SK-N-SH (cell line): ENCODE measurements around the gene GINS3. TPM values are rescaled to one million over a fixed set of nuclear protein-coding genes. Genes with fewer than 3 reads are reported as not detected.
A peak's percentile ranks its signal among the peaks of the same experiment; 100 is the strongest.

Source experiments
- CTCF ChIA-PET: fragments of 300-600, 350-600 bp; formaldehyde crosslinking; extraction: SDS; loops from one replicate; lab custom pipeline; 2021; lab: Yijun Ruan, JAX
- POLR2A ChIA-PET: fragments of 350-600 bp; sonication (Branson Sonifier 250); formaldehyde crosslinking; extraction: SDS; loops from one replicate; lab custom pipeline; 2020; ENCODE audit warnings: antibody characterized with exemption, inconsistent platforms; lab: Yijun Ruan, JAX
- DNase-seq: peaks from one replicate; pipeline ENCODE4 v3.0.0; 2012
- H2AFZ ChIP-seq: fragments of 200-600 bp; sonication (generic); 2 replicates; pipeline ENCODE4 v1.8.1; 2016; ENCODE audit warnings: antibody characterized with exemption, mild to moderate bottlenecking, low read depth
- H3F3A ChIP-seq: fragments of 200-600 bp; sonication (generic); replicated peaks from 2 replicates; pipeline ENCODE3; 2016; ENCODE audit warnings: antibody characterized with exemption, mild to moderate bottlenecking; ENCODE audit not compliant: insufficient read depth
- H3K27ac ChIP-seq, 2 experiments: fragments of 200-500 bp in 1 of 2; fragments of 200-600 bp in 1 of 2; sonication (Bioruptor generic) in 1 of 2; sonication (generic), shearing (Covaris generic) in 1 of 2; 2 replicates each; pipeline versions ENCODE4 v1.5.1 to v1.6.1; 2014 to 2016; ENCODE audit warnings: low read depth in 2 of 2, inconsistent platforms in 1 of 2, low read length in 1 of 2, mild to moderate bottlenecking in 1 of 2, mixed read lengths in 1 of 2
- H3K27me3 ChIP-seq: fragments of 200-600 bp; sonication (generic), shearing (Covaris generic); 2 replicates; pipeline ENCODE4 v1.6.1; 2016; ENCODE audit warnings: mixed run types; ENCODE audit not compliant: insufficient read depth
- H3K36me3 ChIP-seq, 2 experiments: fragments of 200-500 bp in 1 of 2; fragments of 200-600 bp in 1 of 2; sonication (Bioruptor generic) in 1 of 2; sonication (generic) in 1 of 2; replicated peaks in 1 of 2; 2 replicates each; pipeline versions ENCODE3 to v1.5.1; 2014 to 2016; ENCODE audit warnings: low read length in 1 of 2, mild to moderate bottlenecking in 1 of 2; ENCODE audit not compliant: insufficient read depth in 2 of 2, control insufficient read depth in 1 of 2
- H3K4me1 ChIP-seq, 2 experiments: fragments of 200-500 bp in 1 of 2; fragments of 200-600 bp in 1 of 2; sonication (Bioruptor generic) in 1 of 2; sonication (generic), shearing (Covaris generic) in 1 of 2; 2 replicates each; pipeline versions ENCODE4 v1.5.1 to v1.6.1; 2014 to 2016; ENCODE audit warnings: low read depth in 1 of 2, low read length in 1 of 2, mixed run types in 1 of 2; ENCODE audit not compliant: insufficient read depth in 2 of 2, control insufficient read depth in 1 of 2
- H3K4me2 ChIP-seq: fragments of 200-600 bp; sonication (generic), shearing (Covaris generic); 2 replicates; pipeline ENCODE4 v1.6.1; 2017; ENCODE audit warnings: mixed run types
- H3K4me3 ChIP-seq, 2 experiments: fragments of 200-500 bp in 1 of 2; fragments of 200-600 bp in 1 of 2; sonication (Bioruptor generic) in 1 of 2; sonication (generic), shearing (Covaris generic) in 1 of 2; 2 replicates each; pipeline versions ENCODE4 v1.5.1 to v1.8.1; 2014 to 2016; ENCODE audit warnings: low read depth in 2 of 2, inconsistent platforms in 1 of 2, low read length in 1 of 2, mild to moderate bottlenecking in 1 of 2, mixed read lengths in 1 of 2, moderate library complexity in 1 of 2
- H3K79me2 ChIP-seq: fragments of 200-600 bp; sonication (generic); 2 replicates; pipeline ENCODE4 v1.8.1; 2017; ENCODE audit warnings: mild to moderate bottlenecking; ENCODE audit not compliant: insufficient read depth
- H3K9ac ChIP-seq: fragments of 200-600 bp; sonication (generic); 2 replicates; pipeline ENCODE4 v1.6.1; 2017; ENCODE audit warnings: mixed run types
- H3K9me2 ChIP-seq: fragments of 200-600 bp; sonication (generic); 2 replicates; pipeline ENCODE4 v1.6.1; 2017; ENCODE audit warnings: mixed run types
- H3K9me3 ChIP-seq: fragments of 200-600 bp; sonication (generic); 2 replicates; pipeline ENCODE4 v1.6.1; 2017; ENCODE audit warnings: mixed run types, mild to moderate bottlenecking, moderate library complexity
- H4K20me1 ChIP-seq: fragments of 200-600 bp; sonication (generic); 2 replicates; pipeline ENCODE4 v1.6.1; 2017; ENCODE audit warnings: mild to moderate bottlenecking, mixed run types; ENCODE audit not compliant: insufficient read depth
- ELF1 ChIP-seq: IDR thresholded peaks from 2 replicates; pipeline ENCODE4 v1.4.0; 2012
- EZH2phosphoT487 ChIP-seq: fragments of 200-600 bp; sonication (generic); IDR thresholded peaks from 2 replicates; pipeline ENCODE4 v1.6.1; 2017; ENCODE audit warnings: low read depth, mixed run types, mild to moderate bottlenecking, antibody characterized with exemption, moderate library complexity, borderline replicate concordance
- PBX3 ChIP-seq: IDR thresholded peaks from 2 replicates; pipeline ENCODE4; 2012
- POLR2AphosphoS5 ChIP-seq: IDR thresholded peaks from 2 replicates; pipeline ENCODE4 v1.6.1; 2012; ENCODE audit warnings: low read depth, low read length
- SMC3 ChIP-seq: IDR thresholded peaks from 2 replicates; pipeline ENCODE4 v1.6.1; 2012; ENCODE audit warnings: low read depth, low read length, improper control_type of control experiment
- TCF12 ChIP-seq: IDR thresholded peaks from 2 replicates; pipeline ENCODE4 v1.4.0; 2012
- WGBS: methylation state at CpG from one replicate; pipeline ENCODE4 v1.1.6; 2017; ENCODE audit warnings: low lambda C conversion rate; 5-methylcytosine and 5-hydroxymethylcytosine counted together
- polyA plus RNA-seq, 3 experiments: library from polyadenylated mRNA; depleted of rRNA; stranded (reverse); fragments of >200 nt; gene quantifications; 2 replicates each; pipeline ENCODE4 v1.2.3, GENCODE V29; 2012

GINS3 gene
- polyA plus RNA-seq, 1 of the 3 experiments (the other 2 are of a cell fraction), result 8.7 TPM

- Histone ChIP-seq H3K27ac (no peak overlapping the region), H3K4me1 (peaks cover 0 to 17% of the 10 kb centered on the region in 2 experiments; a peak in 1 of 4 replicates), H4K20me1 (no peaks in the 10 kb centered on the region), H3K27me3 (no peaks in the 10 kb centered on the region), H2AFZ (no peak overlapping the region), H3K79me2 (no peaks in the 10 kb centered on the region), H3K9me2 (no peaks in the 10 kb centered on the region), H3F3A (no peaks in the 10 kb centered on the region), H3K36me3 (no peaks in the 10 kb centered on the region), H3K4me3 (no peak overlapping the region), H3K9me3 (no peaks in the 10 kb centered on the region), H3K4me2 (no peak overlapping the region), H3K9ac (no peak overlapping the region)
- WGBS, result 70% methylated on average over 4 of the region's 4 CpGs
- DNase-seq, result no peak
- TF ChIP-seq ELF1 (no peak), EZH2phosphoT487 (no peak)
- POLR2A ChIA-PET, result interaction anchor here (0.6 kb wide), 1 partner anchor 42 kb away, joined by 3 read pairs; no protein-coding TSS in a partner anchor
- CTCF ChIA-PET, result interaction anchor here (0.9 to 1.3 kb wide), 4 partner anchors 15 to 97 kb away, joined by 3 to 9 read pairs (median 4); no protein-coding TSS in a partner anchor
Observed at GRCh38 chr16:58433569-58433951, 41.3 kb downstream of the GINS3 start.

GRCh38 chr16:58435779-58436178 is 43.5 kb downstream of the GINS3 start:
- Histone ChIP-seq H3K9me3 (no peaks in the 10 kb centered on the region), H3K4me2 (no peak overlapping the region), H3K4me1 (peaks cover 0 to 17% of the 10 kb centered on the region in 2 experiments; a peak in 1 of 4 replicates), H3K9ac (no peak overlapping the region), H3K27me3 (no peaks in the 10 kb centered on the region), H3K27ac (no peak overlapping the region), H3K4me3 (no peak overlapping the region), H3K79me2 (no peaks in the 10 kb centered on the region), H3K9me2 (no peaks in the 10 kb centered on the region), H2AFZ (no peak overlapping the region), H3K36me3 (no peaks in the 10 kb centered on the region), H3F3A (no peaks in the 10 kb centered on the region), H4K20me1 (no peaks in the 10 kb centered on the region)
- no peak for DNase-seq
- CTCF ChIA-PET, result interaction anchor here (0.8 to 1.2 kb wide), 3 partner anchors 8 to 284 kb away, joined by 3 to 4 read pairs (median 3); no protein-coding TSS in a partner anchor
- 68% methylated on average over 2 of the region's 2 CpGs for WGBS
- no peak for TF ChIP-seq POLR2AphosphoS5
- 0 out of 2 replicates have a peak, but pooled peaks have one; percentile 7 for TF ChIP-seq SMC3
- no peak for TF ChIP-seq ELF1
- POLR2A ChIA-PET, result no interaction called here

GRCh38 chr16:58440131-58440530 is 47.9 kb downstream of the GINS3 start:
- H3F3A ChIP-seq, result no peaks in the 10 kb centered on the region
- H3K9me3 ChIP-seq, result no peaks in the 10 kb centered on the region
- H2AFZ ChIP-seq, result no peak overlapping the region
- DNase-seq, result no peak
- ChIA-PET POLR2A (no interaction called here), CTCF (no interaction called here)
- no peak overlapping the region for H3K4me2 ChIP-seq
- H3K9ac ChIP-seq, result no peak overlapping the region
- H3K4me3 ChIP-seq, result no peak overlapping the region
- H3K4me1 ChIP-seq, result no peaks in the 10 kb centered on the region; a peak in 1 of 4 replicates
- no peaks in the 10 kb centered on the region for H3K9me2 ChIP-seq
- peak overlapping the region in 1 of 2 experiments; percentile 56; a peak in 1 of 4 replicates for H3K27ac ChIP-seq
- H3K79me2 ChIP-seq, result no peaks in the 10 kb centered on the region
- TF ChIP-seq POLR2AphosphoS5 (no peak), TCF12 (peak; percentile 34; the same call in 1 of the 2 replicates), PBX3 (no peak)
- TF ChIP-seq, all 33 proteins: peak for 1
- H4K20me1 ChIP-seq, result no peaks in the 10 kb centered on the region
- no peaks in the 10 kb centered on the region for H3K27me3 ChIP-seq
- H3K36me3 ChIP-seq, result no peaks in the 10 kb centered on the region
- WGBS, result 70% methylated on average over 3 of the region's 3 CpGs
